ENCODE measurements around the gene CCDC107.
"Not testable (repeated sequence)": the region's sequence is repeated elsewhere in the genome, so short reads cannot be mapped to it uniquely, and the experiment has no call there.

GRCh38 chr9:35639225-35639624 lies 18.9 kb upstream of the CCDC107 start:
- TF ChIP-seq POLR2A, CTCF, EP300, POLR2AphosphoS5 (IDR thresholded peaks at IDR 0.05): not testable (repeated sequence)

All from suprapubic skin (tissue), 4 donors.